GOT3 (cell line): ENCODE data around the gene FAM171A1.

Experiments used
- DNase-seq: peaks from one replicate; lab custom pipeline; 2025; ENCODE audit warnings: mixed read lengths; lab: John Stamatoyannopoulos, UW

The FAM171A1 gene

GRCh38 chr10:15168786-15169554, 202.1 kb downstream of the FAM171A1 start:
- peak; percentile 76 for DNase-seq

GRCh38 chr10:15168291-15168785, 202.8 kb downstream of the FAM171A1 start, which contains the start of gene NMT2:
TSS of gene NMT2 (minus strand) at chr10:15168693. CDS start at chr10:15168612, 81 bp downstream.
- peak; percentile 76 for DNase-seq

GRCh38 chr10:15167411-15168290, 203.4 kb downstream of the FAM171A1 start:
- peak; percentile 21 for DNase-seq

DNA sequence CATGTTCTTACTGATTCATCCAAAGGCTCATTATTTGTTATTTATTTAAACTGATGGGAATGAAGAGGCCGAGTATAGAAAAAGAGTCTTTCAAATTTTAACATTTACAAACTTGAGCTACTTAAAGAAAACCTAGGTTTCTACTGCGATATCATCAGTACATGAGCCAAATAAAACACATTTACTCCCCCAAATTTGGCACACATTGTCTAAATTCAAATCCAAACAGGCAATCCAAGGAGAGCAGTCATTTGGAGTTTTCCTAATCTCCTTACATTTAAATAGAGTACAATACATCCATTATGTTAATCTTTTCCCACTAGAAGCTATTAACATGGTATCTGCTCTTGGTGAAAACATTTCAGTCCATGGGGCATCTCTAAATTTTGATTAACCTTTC, 204.8 kb downstream of the FAM171A1 start:
- no peak for DNase-seq

- no peak for DNase-seq
Observed at GRCh38 chr10:15163253-15163828, 207.7 kb downstream of the FAM171A1 start.
